COLO668 (cell line): ENCODE measurements around the gene PHRF1.

Experiments
- DNase-seq: peaks from one replicate; lab custom pipeline; 2025; ENCODE audit not compliant: unreplicated experiment; lab: John Stamatoyannopoulos, UW

PHRF1 gene

GRCh38 chr11:538431-539051 lies 37.7 kb upstream of the PHRF1 start:
- no peak for DNase-seq

- no peak for DNase-seq
These were observed 36.2 kb upstream of the PHRF1 start for GRCh38 chr11:539971-540481.

- no peak for DNase-seq
These were observed 35.5 kb upstream of the PHRF1 start for GRCh38 chr11:540583-541432.

GRCh38 chr11:541433-541885 lies 34.8 kb upstream of the PHRF1 start:
- DNase-seq: no peak

GRCh38 chr11:544817-545166 lies 31.5 kb upstream of the PHRF1 start:
- DNase-seq: no peak

- DNase-seq: no peak
These were observed 31.1 kb upstream of the PHRF1 start for GRCh38 chr11:545171-545570.

GRCh38 chr11:548700-549603 lies 27.3 kb upstream of the PHRF1 start:
- DNase-seq: no peak

GRCh38 chr11:550021-550745 lies 26.1 kb upstream of the PHRF1 start:
- DNase-seq: no peak

GRCh38 chr11:550746-551085 lies 25.6 kb upstream of the PHRF1 start:
- DNase-seq: no peak

GRCh38 chr11:551131-551530 lies 25.1 kb upstream of the PHRF1 start:
- DNase-seq: no peak

GRCh38 chr11:551596-551995 lies 24.7 kb upstream of the PHRF1 start:
- DNase-seq: no peak

- DNase-seq: no peak
These were observed 22.9 kb upstream of the PHRF1 start for GRCh38 chr11:553083-553987.

GRCh38 chr11:553988-554340 lies 22.3 kb upstream of the PHRF1 start:
- DNase-seq: peak; percentile 4

GRCh38 chr11:554428-555226 lies 21.6 kb upstream of the PHRF1 start:
- peak; percentile 64 for DNase-seq

GRCh38 chr11:555227-555779 lies 21.0 kb upstream of the PHRF1 start:
- no peak for DNase-seq

GRCh38 chr11:555780-556661 lies 20.2 kb upstream of the PHRF1 start:
- peak; percentile 15 for DNase-seq

- DNase-seq: no peak
These were observed 19.5 kb upstream of the PHRF1 start for GRCh38 chr11:556662-557256.
